A549 (cell line): ENCODE data around the gene TPCN1. TPM values are rescaled to one million over a fixed set of nuclear protein-coding genes. Genes with fewer than 3 reads are reported as not detected.

Experiments
- ATAC-seq, 2 experiments: fragments of 200-7000 bp in 1 of 2; fragments of >200 bp in 1 of 2; cut with Nextera tagmentation in 1 of 2; cut with Tn5 transposase in 1 of 2; 3 replicates each; pipeline versions ENCODE4 v1.8.0 to v1.9.1; 2018 to 2020; ENCODE audit warnings: mild to moderate bottlenecking in 1 of 2, moderate library complexity in 1 of 2
- CTCF ChIA-PET: fragments of 300-600 bp; sonication (Branson Sonifier 250); formaldehyde crosslinking; extraction: SDS; loops from one replicate; lab custom pipeline; 2021; ENCODE audit warnings: antibody characterized with exemption, inconsistent platforms; lab: Yijun Ruan, JAX
- POLR2A ChIA-PET: fragments of 350-600 bp; formaldehyde crosslinking; extraction: SDS; loops from one replicate; lab custom pipeline; 2021; ENCODE audit warnings: antibody characterized with exemption, inconsistent platforms; lab: Yijun Ruan, JAX
- DNase-seq, 2 experiments: peaks; one replicate each; pipeline versions ENCODE4 v3.0.0 to v3.0.0-alpha.2; 2011 to 2016; ENCODE audit warnings: low read depth in 1 of 2, low spot score in 1 of 2
- FAIRE-seq: peaks from 2 replicates; lab custom pipeline; 2011; peaks lifted over from hg19 to GRCh38; lab: Jason Lieb, UNC
- H3K27ac ChIP-seq, 2 experiments: fragments of >200 bp; sonication (Bioruptor Twin); formaldehyde crosslinking; 3 replicates each; pipeline ENCODE4 v1.5.1; 2016 to 2017
- H3K4me1 ChIP-seq: fragments of >200 bp; sonication (Bioruptor Twin); formaldehyde crosslinking; 3 replicates; pipeline ENCODE4 v1.6.1; 2016
- H3K4me2 ChIP-seq: fragments of >200 bp; sonication (Bioruptor Twin); formaldehyde crosslinking; 3 replicates; pipeline ENCODE4 v1.6.1; 2016
- H3K4me3 ChIP-seq: fragments of >200 bp; sonication (Bioruptor Twin); formaldehyde crosslinking; 3 replicates; pipeline ENCODE4 v1.5.1; 2016
- H3K9me3 ChIP-seq: fragments of >200 bp; sonication (Bioruptor Twin); formaldehyde crosslinking; 3 replicates; pipeline ENCODE4 v1.6.1; 2016
- BHLHE40 ChIP-seq: IDR thresholded peaks from 2 replicates; pipeline ENCODE4 v1.6.1; 2012; ENCODE audit warnings: low read depth, low read length, inconsistent platforms
- CBX2 ChIP-seq: fragments of 200-600 bp; sonication (generic); IDR thresholded peaks from 2 replicates; pipeline ENCODE4 v1.6.1; 2016; ENCODE audit warnings: low read depth, mild to moderate bottlenecking, borderline replicate concordance
- CHD4 ChIP-seq: fragments of 200-600 bp; sonication (generic); IDR thresholded peaks from 2 replicates; pipeline ENCODE4 v1.6.1; 2016; ENCODE audit warnings: antibody characterized with exemption, mild to moderate bottlenecking, borderline replicate concordance
- EHF ChIP-seq: fragments of 250-450 bp; sonication (Bioruptor Pico); IDR thresholded peaks from 2 replicates; pipeline ENCODE4 v1.5.0; 2020; ENCODE audit warnings: mild to moderate bottlenecking
- EHMT2 ChIP-seq: fragments of 200-600 bp; sonication (generic); IDR thresholded peaks from 2 replicates; pipeline ENCODE4 v1.6.1; 2016; ENCODE audit warnings: antibody characterized with exemption, low read depth, mild to moderate bottlenecking, moderate library complexity
- ELK1 ChIP-seq: fragments of 150-350 bp; IDR thresholded peaks from 2 replicates; pipeline ENCODE4 v1.6.1; 2014; ENCODE audit warnings: low read depth, mild to moderate bottlenecking, low read length
- ESRRA ChIP-seq: fragments of 150-350 bp; IDR thresholded peaks from 2 replicates; pipeline ENCODE4 v1.6.1; 2014; ENCODE audit warnings: mild to moderate bottlenecking, low read length, borderline replicate concordance
- FOSB ChIP-seq: fragments of 250-450 bp; sonication (Bioruptor Pico); IDR thresholded peaks from 2 replicates; pipeline ENCODE4 v1.5.0; 2020; ENCODE audit warnings: mild to moderate bottlenecking, moderate library complexity
- FOXS1 ChIP-seq: fragments of 250-450 bp; sonication (Bioruptor Pico); IDR thresholded peaks from 2 replicates; pipeline ENCODE4 v1.5.0; 2020; ENCODE audit warnings: mild to moderate bottlenecking, moderate library complexity
- HMGXB4 ChIP-seq: fragments of 250-450 bp; sonication (Bioruptor Pico); IDR thresholded peaks from 2 replicates; pipeline ENCODE4 v1.5.0; 2021; ENCODE audit warnings: mild to moderate bottlenecking, moderate library complexity, borderline replicate concordance
- HOXA7 ChIP-seq: fragments of 250-450 bp; sonication (Bioruptor Pico); IDR thresholded peaks from 2 replicates; pipeline ENCODE4 v1.5.0; 2020; ENCODE audit warnings: mild to moderate bottlenecking, moderate library complexity
- HOXB13 ChIP-seq: fragments of 250-450 bp; sonication (Bioruptor Pico); IDR thresholded peaks from 2 replicates; pipeline ENCODE4 v1.5.0; 2020; ENCODE audit warnings: low read depth, mild to moderate bottlenecking, moderate library complexity
- KDM1A ChIP-seq: fragments of 200-600 bp; sonication (generic); IDR thresholded peaks from 2 replicates; pipeline ENCODE4 v1.6.1; 2016; ENCODE audit warnings: low read depth, mild to moderate bottlenecking
- KDM5A ChIP-seq: fragments of 200-600 bp; sonication (generic); IDR thresholded peaks from 2 replicates; pipeline ENCODE4 v1.6.1; 2016; ENCODE audit warnings: antibody characterized with exemption, mild to moderate bottlenecking
- MAX ChIP-seq: IDR thresholded peaks from 2 replicates; pipeline ENCODE4 v1.6.1; 2012
- NFE2L2 ChIP-seq: fragments of 150-350 bp; conservative IDR thresholded peaks from 2 replicates; pipeline ENCODE4 v1.6.1; 2014; ENCODE audit warnings: low read length
- NPAS2 ChIP-seq: fragments of 250-450 bp; sonication (Bioruptor Pico); IDR thresholded peaks from 2 replicates; pipeline ENCODE4 v1.8.0; 2022; ENCODE audit warnings: mild to moderate bottlenecking, moderate library complexity, borderline replicate concordance
- NR3C1 ChIP-seq: fragments of >200 bp; sonication (Bioruptor Twin); formaldehyde crosslinking; IDR thresholded peaks from 3 replicates; pipeline ENCODE4 v1.6.1; 2017
- PHF8 ChIP-seq: fragments of 200-600 bp; sonication (generic); IDR thresholded peaks from 2 replicates; pipeline ENCODE4 v1.6.1; 2016; ENCODE audit warnings: low read depth, mild to moderate bottlenecking, antibody characterized with exemption, moderate library complexity, borderline replicate concordance
- POLR2AphosphoS2 ChIP-seq: conservative IDR thresholded peaks from 2 replicates; pipeline ENCODE4 v1.6.1; 2012; ENCODE audit warnings: low read length, improper control_type of control experiment, inconsistent platforms
- SMC3 ChIP-seq: fragments of >200 bp; sonication (Bioruptor Twin); formaldehyde crosslinking; IDR thresholded peaks from 3 replicates; pipeline ENCODE4 v1.6.1; 2018; ENCODE audit warnings: inconsistent platforms
- TFCP2L1 ChIP-seq: fragments of 250-450 bp; sonication (Bioruptor Pico); IDR thresholded peaks from 2 replicates; pipeline ENCODE4 v1.5.0; 2021; ENCODE audit warnings: mild to moderate bottlenecking
- ZC3H11A ChIP-seq: fragments of 450-650 bp; IDR thresholded peaks from 2 replicates; pipeline ENCODE4 v1.6.1; 2014; ENCODE audit warnings: antibody characterized with exemption, mild to moderate bottlenecking
- ZFP36 ChIP-seq: fragments of 450-650 bp; IDR thresholded peaks from 2 replicates; pipeline ENCODE4 v1.6.1; 2014; ENCODE audit warnings: borderline replicate concordance; ENCODE audit not compliant: partially characterized antibody
- ZNF302 ChIP-seq: fragments of 250-450 bp; sonication (Bioruptor Pico); IDR thresholded peaks from 2 replicates; pipeline ENCODE4 v1.9.0; 2021; ENCODE audit warnings: inconsistent platforms, mild to moderate bottlenecking, moderate library complexity
- ZSCAN20 ChIP-seq: fragments of 250-450 bp; sonication (Bioruptor Pico); IDR thresholded peaks from 2 replicates; pipeline ENCODE4 v1.8.0; 2022; ENCODE audit warnings: mild to moderate bottlenecking, moderate library complexity
- WGBS: methylation state at CpG from one replicate; pipeline ENCODE4 v1.1.6; 2017; ENCODE audit errors: missing lambda C conversion rate; 5-methylcytosine and 5-hydroxymethylcytosine counted together
- polyA plus RNA-seq, 4 experiments: library from polyadenylated mRNA; depleted of rRNA in 3 of 4; stranded (reverse); fragments of >200 nt; fragmentation: RNase III in 1 of 4; extraction: RNeasy Plus Mini Kit Qiagen cat#74134 plus additional on column Dnase treatment in 1 of 4; gene quantifications; 2 replicates in 3 of 4; 3 replicates in 1 of 4; pipeline ENCODE4 v1.2.3, GENCODE V29; 2011 to 2017
- TF ChIP-seq, protein P1 (sequence below): fragments of 250-450 bp; sonication (Bioruptor Pico); IDR thresholded peaks from 2 replicates; pipeline ENCODE4 v1.5.0; 2020; ENCODE audit warnings: low read depth, mild to moderate bottlenecking, moderate library complexity
- TF ChIP-seq, protein P2 (sequence below): IDR thresholded peaks from 2 replicates; pipeline ENCODE4 v1.6.1; 2012

TPCN1 gene
- polyA plus RNA-seq, 2 of the 4 experiments (the other 2 are of a cell fraction) = 21.9 to 24.1 TPM

DNA sequence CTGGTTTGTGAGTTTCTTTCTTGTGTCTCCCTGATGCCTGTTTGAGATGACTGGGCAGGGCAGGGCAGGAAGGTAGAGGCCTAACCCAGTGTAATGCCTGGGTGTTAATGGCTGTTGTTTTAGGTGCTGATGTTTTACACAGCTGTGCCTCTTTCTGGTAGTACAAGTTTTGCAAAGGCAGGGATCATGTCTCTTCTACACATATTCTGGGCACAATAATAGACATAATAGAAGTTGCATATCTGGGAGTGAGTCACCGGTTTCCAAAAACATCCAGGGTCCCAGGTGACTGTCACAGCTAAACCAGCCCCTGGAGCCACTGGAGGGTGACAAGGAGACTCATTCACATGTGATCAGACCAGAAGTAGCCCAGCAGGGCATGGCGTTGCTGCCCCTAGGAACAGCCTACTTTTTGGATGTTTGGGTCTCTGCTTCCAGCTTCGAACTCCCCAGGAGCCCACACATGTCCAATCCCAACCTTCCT is 18.1 kb downstream of the TPCN1 start:
- FAIRE-seq (no peak), DNase-seq (no peak), ATAC-seq (no peak)
- H3K4me2 ChIP-seq = no peak overlapping the region
- no peak for TF ChIP-seq CHD4
- no peak for TF ChIP-seq FOXS1 (CRISPR knock-in tag)
- TF ChIP-seq ZC3H11A = no peak
- TF ChIP-seq ZFP36 = no peak
- no peak for TF ChIP-seq NPAS2 (CRISPR knock-in tag)
- no peak for TF ChIP-seq HOXB13
- no peak for TF ChIP-seq KDM1A
- no peak for TF ChIP-seq FOSB (CRISPR knock-in tag)
- TF ChIP-seq NFE2L2 = no peak
- no peak for TF ChIP-seq PHF8
- TF ChIP-seq HOXA7 (CRISPR knock-in tag) = no peak
- no peak for TF ChIP-seq NR3C1
- TF ChIP-seq KDM5A = no peak
- H3K27ac ChIP-seq = no peak overlapping the region
- H3K4me3 ChIP-seq = no peak overlapping the region
- ChIA-PET POLR2A (interaction anchor here (1.5 kb wide), 1 partner anchor 16 kb away, joined by 7 read pairs; no protein-coding TSS in a partner anchor), CTCF (interaction anchor here (0.9 to 1.3 kb wide), 3 partner anchors 11 to 22 kb away, joined by 3 read pairs; no protein-coding TSS in a partner anchor)
- peaks cover 26% of the 10 kb centered on the region for H3K4me1 ChIP-seq
- no peaks in the 10 kb centered on the region for H3K9me3 ChIP-seq
- WGBS = 95% methylated on average over 3 of the region's 3 CpGs

- H3K27ac ChIP-seq = no peak overlapping the region
- CTCF ChIA-PET = interaction anchor here (0.6 to 1.1 kb wide), 4 partner anchors 11 to 364 kb away, joined by 3 read pairs; no protein-coding TSS in a partner anchor
- H3K4me1 ChIP-seq = peaks cover 30% of the 10 kb centered on the region
- ATAC-seq (no peak), DNase-seq (no peak), FAIRE-seq (no peak)
- H3K4me3 ChIP-seq = no peak overlapping the region
- 91% methylated on average over 12 of the region's 12 CpGs for WGBS
- TF ChIP-seq MAX = no peak
- TF ChIP-seq FOSB (CRISPR knock-in tag) = no peak
- no peak for TF ChIP-seq ZC3H11A
- no peak for TF ChIP-seq TFCP2L1
- TF ChIP-seq ZNF302 (CRISPR knock-in tag) = no peak
- TF ChIP-seq EHF (CRISPR knock-in tag) = no peak
- TF ChIP-seq POLR2AphosphoS2 = no peak
- TF ChIP-seq HOXA7 (CRISPR knock-in tag) = no peak
- TF ChIP-seq, protein P1, sequence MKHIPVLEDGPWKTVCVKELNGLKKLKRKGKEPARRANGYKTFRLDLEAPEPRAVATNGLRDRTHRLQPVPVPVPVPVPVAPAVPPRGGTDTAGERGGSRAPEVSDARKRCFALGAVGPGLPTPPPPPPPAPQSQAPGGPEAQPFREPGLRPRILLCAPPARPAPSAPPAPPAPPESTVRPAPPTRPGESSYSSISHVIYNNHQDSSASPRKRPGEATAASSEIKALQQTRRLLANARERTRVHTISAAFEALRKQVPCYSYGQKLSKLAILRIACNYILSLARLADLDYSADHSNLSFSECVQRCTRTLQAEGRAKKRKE (CRISPR knock-in tag) = no peak
- no peak for TF ChIP-seq ZSCAN20 (CRISPR knock-in tag)
- no peak for TF ChIP-seq ELK1
- TF ChIP-seq HMGXB4 (CRISPR knock-in tag) = no peak
- no peak for TF ChIP-seq SMC3
- TF ChIP-seq, protein P2, sequence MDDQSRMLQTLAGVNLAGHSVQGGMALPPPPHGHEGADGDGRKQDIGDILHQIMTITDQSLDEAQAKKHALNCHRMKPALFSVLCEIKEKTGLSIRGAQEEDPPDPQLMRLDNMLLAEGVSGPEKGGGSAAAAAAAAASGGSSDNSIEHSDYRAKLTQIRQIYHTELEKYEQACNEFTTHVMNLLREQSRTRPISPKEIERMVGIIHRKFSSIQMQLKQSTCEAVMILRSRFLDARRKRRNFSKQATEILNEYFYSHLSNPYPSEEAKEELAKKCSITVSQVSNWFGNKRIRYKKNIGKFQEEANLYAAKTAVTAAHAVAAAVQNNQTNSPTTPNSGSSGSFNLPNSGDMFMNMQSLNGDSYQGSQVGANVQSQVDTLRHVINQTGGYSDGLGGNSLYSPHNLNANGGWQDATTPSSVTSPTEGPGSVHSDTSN = no peak
- TF ChIP-seq ESRRA = no peak
- TF ChIP-seq CBX2 = no peak
- no peak for TF ChIP-seq EHMT2
- no peak for TF ChIP-seq BHLHE40
- TF ChIP-seq NFE2L2 = no peak
- no peaks in the 10 kb centered on the region for H3K9me3 ChIP-seq
- POLR2A ChIA-PET = interaction anchor here (1.5 kb wide), 1 partner anchor 17 kb away, joined by 7 read pairs; no protein-coding TSS in a partner anchor
- no peak overlapping the region for H3K4me2 ChIP-seq
Observed at GRCh38 chr12:113239811-113240331, 18.6 kb downstream of the TPCN1 start.
